Nephron (organoid): ENCODE data around the gene EGFR.

Experiments
- H3K27ac Mint-ChIP-seq, 3 experiments: 2 replicates each; pipeline ENCODE4 v1.8.0; 2020; ENCODE audit warnings: mixed read lengths in 3 of 3, mild to moderate bottlenecking in 2 of 3, moderate library complexity in 1 of 3
- H3K27me3 Mint-ChIP-seq: 2 replicates; pipeline ENCODE4 v1.8.0; 2021; ENCODE audit warnings: low read depth, mild to moderate bottlenecking, moderate library complexity, mixed read lengths
- H3K36me3 Mint-ChIP-seq: 2 replicates; pipeline ENCODE4 v1.8.0; 2020; ENCODE audit warnings: low read depth, mixed read lengths
- H3K4me1 Mint-ChIP-seq: 2 replicates; pipeline ENCODE4 v1.8.0; 2020; ENCODE audit warnings: mixed read lengths
- H3K4me3 Mint-ChIP-seq, 3 experiments: 2 replicates each; pipeline ENCODE4 v1.8.0; 2020; ENCODE audit warnings: mild to moderate bottlenecking in 3 of 3, mixed read lengths in 3 of 3, moderate library complexity in 2 of 3
- H3K9me3 Mint-ChIP-seq: 2 replicates; pipeline ENCODE4 v1.8.0; 2020; ENCODE audit warnings: mixed read lengths
- CTCF ChIP-seq, 3 experiments: fragments of 200-600 bp; sonication (generic); IDR thresholded peaks; one replicate each; pipeline ENCODE4 v1.5.0; 2021; ENCODE audit warnings: antibody characterized with exemption in 3 of 3; ENCODE audit not compliant: unreplicated experiment in 3 of 3

Gene EGFR

DNA sequence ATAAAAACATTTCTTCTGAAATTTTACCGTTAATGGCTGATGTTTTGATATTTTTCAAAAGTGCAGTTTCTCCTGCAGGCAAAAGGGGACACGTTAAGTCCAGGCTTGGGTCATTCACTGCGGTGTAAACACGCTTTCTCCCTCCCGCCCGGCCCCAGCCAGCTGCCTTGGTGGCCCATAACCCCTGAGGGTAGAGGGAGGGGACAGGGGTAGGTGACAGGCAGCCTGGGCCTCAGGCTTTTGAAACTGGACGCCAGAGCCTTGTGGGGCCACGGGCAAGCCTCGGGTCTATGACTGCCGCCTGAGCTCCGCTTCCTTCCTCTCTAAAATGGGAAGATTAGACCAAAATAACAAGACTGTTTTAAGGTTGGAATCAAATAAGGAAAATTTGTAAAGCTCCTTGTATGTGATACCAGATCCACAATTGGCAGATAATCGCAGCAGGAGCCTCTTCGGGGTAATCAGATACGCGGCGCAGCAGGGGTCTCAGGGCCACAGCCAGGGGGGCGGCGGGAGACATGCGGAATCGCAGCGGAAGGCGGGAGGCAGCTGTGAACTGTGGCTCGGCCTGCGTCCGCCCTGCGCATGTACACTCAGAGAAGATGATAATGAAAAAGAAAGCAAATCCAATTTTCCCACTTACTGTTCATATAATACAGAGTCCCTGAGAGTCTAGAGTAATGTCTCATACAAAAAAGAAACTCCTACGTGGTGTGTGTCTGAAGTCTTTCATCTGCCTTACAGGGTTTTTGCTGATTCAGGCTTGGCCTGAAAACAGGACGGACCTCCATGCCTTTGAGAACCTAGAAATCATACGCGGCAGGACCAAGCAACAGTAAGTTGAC lies 138.3 kb downstream of the EGFR start:
- Mint-ChIP-seq H3K27me3 (no peaks in the 10 kb centered on the region), H3K9me3 (no peaks in the 10 kb centered on the region), H3K4me3 (peak overlapping the region in 2 of 3 experiments; percentile 24 to 57), H3K36me3 (peaks cover 56% of the 10 kb centered on the region), H3K4me1 (peaks cover 42% of the 10 kb centered on the region), H3K27ac (peak overlapping the region; percentile 80 to 97 (median 96))
- TF ChIP-seq CTCF (IDR thresholded peaks at IDR 0.05; ENCODE audit: unreplicated experiment in 3 of 3) = no peak

GRCh38 chr7:55157764-55158105 lies 138.9 kb downstream of the EGFR start:
- Mint-ChIP-seq H3K9me3 (no peaks in the 10 kb centered on the region), H3K4me3 (peak overlapping the region in 1 of 3 experiments; percentile 57), H3K27ac (peak overlapping the region; percentile 80 to 97 (median 96)), H3K4me1 (peaks cover 42% of the 10 kb centered on the region), H3K27me3 (no peaks in the 10 kb centered on the region), H3K36me3 (peaks cover 55% of the 10 kb centered on the region)
- TF ChIP-seq CTCF (IDR thresholded peaks at IDR 0.05; ENCODE audit: unreplicated experiment in 3 of 3) = no peak

- H3K27ac Mint-ChIP-seq = peak overlapping the region in 2 of 3 experiments; percentile 96 to 97
- H3K9me3 Mint-ChIP-seq = no peaks in the 10 kb centered on the region
- H3K36me3 Mint-ChIP-seq = peaks cover 53% of the 10 kb centered on the region
These were observed 139.9 kb downstream of the EGFR start for GRCh38 chr7:55158541-55159382.

GRCh38 chr7:55160539-55160938 lies 141.7 kb downstream of the EGFR start:
- H3K4me3 Mint-ChIP-seq = no peak overlapping the region
- H3K27me3 Mint-ChIP-seq = no peaks in the 10 kb centered on the region
- peaks cover 53% of the 10 kb centered on the region for H3K36me3 Mint-ChIP-seq
- H3K27ac Mint-ChIP-seq = no peak overlapping the region
- H3K4me1 Mint-ChIP-seq = peaks cover 35% of the 10 kb centered on the region
- TF ChIP-seq CTCF (IDR thresholded peaks at IDR 0.05; ENCODE audit: unreplicated experiment in 3 of 3) = no peak
- H3K9me3 Mint-ChIP-seq = no peaks in the 10 kb centered on the region

More at GRCh38 chr7:55158541-55159382, 139.9 kb downstream of the EGFR start:
- TF ChIP-seq CTCF (IDR thresholded peaks at IDR 0.05; ENCODE audit: unreplicated experiment in 3 of 3) = no peak
- Mint-ChIP-seq H3K4me1 (peaks cover 42% of the 10 kb centered on the region), H3K4me3 (no peak overlapping the region), H3K27me3 (no peaks in the 10 kb centered on the region)

- Mint-ChIP-seq H3K9me3 (no peaks in the 10 kb centered on the region), H3K27me3 (no peaks in the 10 kb centered on the region), H3K4me3 (no peak overlapping the region), H3K4me1 (peaks cover 34% of the 10 kb centered on the region), H3K36me3 (peaks cover 52% of the 10 kb centered on the region), H3K27ac (no peak overlapping the region)
- TF ChIP-seq CTCF (IDR thresholded peaks at IDR 0.05; ENCODE audit: unreplicated experiment in 3 of 3) = no peak
These were observed 142.4 kb downstream of the EGFR start for GRCh38 chr7:55161154-55161687.
